SK-N-MC (cell line): ENCODE data around the gene SRPRB.

Source experiments
- EZH2 ChIP-seq: fragments of 200-600 bp; sonication (generic); IDR thresholded peaks from one replicate; pipeline ENCODE4 v1.6.1; 2017; ENCODE audit warnings: antibody characterized with exemption
- FOXP2 ChIP-seq: optimal IDR thresholded peaks from 2 replicates; pipeline ENCODE3; 2011; ENCODE audit warnings: mild to moderate bottlenecking, moderate library complexity; ENCODE audit not compliant: insufficient read depth; ENCODE audit errors: extremely low read length, control extremely low read depth
- POLR2AphosphoS5 ChIP-seq: IDR thresholded peaks from 2 replicates; pipeline ENCODE4 v1.6.1; 2012; ENCODE audit warnings: mild to moderate bottlenecking, low read depth, low read length, borderline replicate concordance

DNA sequence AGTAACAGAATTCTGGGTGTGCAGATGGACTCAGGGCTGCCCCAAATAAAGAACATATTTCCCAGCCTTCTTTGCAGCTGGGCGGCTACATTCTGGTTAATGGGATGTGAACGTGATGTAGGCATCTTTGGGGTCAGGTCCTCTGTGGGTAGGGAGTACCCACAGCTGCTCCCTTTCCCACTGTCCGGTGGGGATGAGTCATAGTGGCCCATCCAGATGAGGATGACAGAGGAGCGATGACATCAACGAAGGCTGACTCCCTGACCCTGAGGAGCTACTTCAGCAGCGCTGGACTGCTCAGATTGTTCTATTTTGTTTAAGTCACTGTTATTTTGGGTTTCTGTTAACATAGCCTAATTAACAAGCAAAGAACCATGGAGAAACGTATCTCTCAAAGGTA, 38.0 kb downstream of the SRPRB start:
- TF ChIP-seq EZH2 (no peak), POLR2AphosphoS5 (no peak), FOXP2 (no peak)
